NCI-H1048 (cell line): ENCODE data around the gene RNF144A.
A peak's percentile ranks its signal among the peaks of the same experiment; 100 is the strongest.

Source experiments
- DNase-seq: peaks from one replicate; lab custom pipeline; 2025; lab: John Stamatoyannopoulos, UW

RNF144A gene

DNA sequence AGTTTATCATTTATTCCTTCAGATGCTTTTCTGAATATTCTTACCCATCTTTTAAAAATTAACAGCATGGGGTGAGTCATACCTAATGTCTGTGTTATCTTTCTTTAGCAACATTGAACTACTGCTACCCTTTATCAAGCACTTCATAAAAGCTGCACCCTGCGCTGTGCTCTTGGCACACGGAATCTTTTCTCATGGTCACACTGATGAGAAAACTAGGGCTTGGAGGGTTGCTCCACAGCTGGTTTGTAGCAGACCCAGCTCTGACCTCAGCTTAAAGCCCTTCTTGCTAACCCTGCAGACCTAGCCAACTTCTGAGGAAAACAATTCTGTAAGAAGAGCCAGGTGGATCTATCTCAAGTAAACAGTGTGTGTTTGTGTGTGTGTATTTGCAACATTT is 106.3 kb downstream of the RNF144A start:
- DNase-seq, result no peak

DNA sequence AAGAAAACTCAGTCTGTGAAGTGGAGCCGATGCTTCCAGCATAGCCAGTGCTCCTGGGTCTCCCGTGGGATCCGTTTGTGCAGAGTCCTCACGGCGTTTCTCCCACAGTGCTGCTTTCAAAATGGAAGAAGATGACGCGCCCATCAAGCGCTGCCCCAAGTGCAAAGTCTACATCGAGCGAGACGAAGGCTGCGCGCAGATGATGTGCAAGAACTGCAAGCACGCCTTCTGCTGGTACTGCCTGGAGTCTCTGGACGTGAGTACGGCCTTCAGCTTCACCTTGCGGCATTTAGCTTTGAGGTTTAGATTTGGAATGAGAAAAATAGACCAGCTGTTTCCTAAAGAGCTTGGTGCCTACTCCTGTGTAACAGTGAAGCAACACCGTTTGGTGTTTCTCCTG is 107.0 kb downstream of the RNF144A start:
- DNase-seq, result no peak

DNA sequence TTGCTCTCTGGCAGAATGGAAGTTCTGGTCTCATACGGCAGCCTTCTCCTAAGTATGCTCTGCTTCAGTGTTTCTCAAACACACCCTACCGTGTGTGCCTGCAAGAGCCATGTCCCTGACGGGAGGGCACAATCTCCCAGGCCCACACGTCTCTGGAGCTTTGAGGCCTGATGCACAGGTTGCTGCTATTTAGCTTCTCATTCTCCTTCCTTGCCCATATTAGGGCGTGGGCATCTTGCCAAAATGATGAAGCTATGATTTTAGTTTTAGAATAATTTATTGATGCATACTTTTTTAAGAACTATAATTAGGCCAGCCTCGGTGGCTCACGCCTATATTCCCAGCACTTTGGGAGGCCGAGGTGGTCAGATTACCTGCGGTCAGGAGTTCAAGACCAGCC is 107.9 kb downstream of the RNF144A start:
- no peak for DNase-seq

DNA sequence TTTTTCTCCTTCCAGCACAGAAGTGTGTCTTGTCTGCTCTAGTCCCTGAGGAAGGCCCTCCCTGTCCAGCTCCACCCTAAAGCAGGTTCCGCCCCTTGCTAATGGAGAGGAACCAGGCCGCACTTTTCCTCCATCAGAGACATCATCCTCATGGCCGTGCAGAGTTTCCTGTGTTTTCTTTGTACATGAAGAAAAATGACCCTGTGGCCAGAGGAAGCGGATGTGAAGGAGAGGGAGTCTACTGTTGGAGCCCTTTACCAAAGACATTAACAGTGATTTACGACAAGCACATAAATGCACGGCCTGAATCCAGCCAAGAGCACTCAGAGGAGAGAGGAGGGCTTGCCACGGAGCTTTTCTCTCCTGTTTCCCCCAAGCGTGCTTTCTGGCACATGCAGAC is 109.5 kb downstream of the RNF144A start:
- DNase-seq, result no peak

DNA sequence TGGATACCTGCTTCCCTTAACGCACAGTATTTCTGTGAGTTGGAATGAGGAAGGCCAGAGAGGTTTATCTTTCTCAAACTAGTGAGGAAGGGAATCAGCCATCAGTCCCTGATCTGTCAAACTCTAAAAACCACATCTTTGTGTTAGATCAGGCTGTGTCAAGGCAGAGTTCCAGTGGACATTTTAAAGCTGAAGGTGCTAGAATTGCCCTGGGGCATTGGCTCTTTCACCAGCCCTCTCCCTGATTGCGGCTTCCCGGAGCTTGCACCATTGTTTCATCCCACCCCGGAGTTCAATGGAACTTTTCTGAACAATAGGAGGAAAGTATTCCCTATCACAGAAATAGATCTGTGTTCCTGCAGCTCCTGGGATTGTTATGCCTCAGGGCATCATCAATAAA is 110.2 kb downstream of the RNF144A start:
- DNase-seq, result no peak

DNA sequence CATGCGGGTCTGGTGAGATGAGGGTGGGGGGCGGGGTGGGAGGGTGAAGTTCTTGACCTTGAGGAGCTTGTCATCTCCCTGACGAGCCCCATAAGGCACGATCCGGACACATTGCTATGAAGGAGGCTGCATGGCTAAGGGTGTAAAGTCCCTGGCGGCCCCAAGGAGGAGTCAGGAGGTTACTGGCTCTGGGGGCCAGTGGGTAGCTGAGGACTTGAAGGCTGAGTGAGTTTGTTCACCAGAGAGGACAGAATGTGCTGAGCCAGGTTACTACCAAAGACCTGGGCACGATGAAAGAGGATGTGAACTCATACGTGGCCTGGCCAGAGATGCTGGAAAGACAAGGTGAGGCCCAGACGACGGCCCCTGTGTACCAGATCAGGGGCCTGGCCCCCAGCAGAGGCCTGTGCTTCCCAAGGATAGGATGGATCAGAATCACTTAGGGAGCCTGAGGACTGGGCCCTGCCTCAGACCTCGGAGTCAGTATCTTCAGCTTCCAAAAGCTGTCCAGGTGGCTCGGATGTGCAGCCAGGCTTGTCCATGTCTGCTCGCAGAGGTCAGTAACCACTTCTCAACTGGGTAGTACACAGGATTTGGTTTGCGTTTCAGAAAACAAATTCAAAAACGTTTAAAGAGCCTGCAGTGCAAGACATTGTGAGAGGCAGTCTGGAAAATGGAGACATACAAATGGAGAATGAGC is 110.9 kb downstream of the RNF144A start:
- no peak for DNase-seq

DNA sequence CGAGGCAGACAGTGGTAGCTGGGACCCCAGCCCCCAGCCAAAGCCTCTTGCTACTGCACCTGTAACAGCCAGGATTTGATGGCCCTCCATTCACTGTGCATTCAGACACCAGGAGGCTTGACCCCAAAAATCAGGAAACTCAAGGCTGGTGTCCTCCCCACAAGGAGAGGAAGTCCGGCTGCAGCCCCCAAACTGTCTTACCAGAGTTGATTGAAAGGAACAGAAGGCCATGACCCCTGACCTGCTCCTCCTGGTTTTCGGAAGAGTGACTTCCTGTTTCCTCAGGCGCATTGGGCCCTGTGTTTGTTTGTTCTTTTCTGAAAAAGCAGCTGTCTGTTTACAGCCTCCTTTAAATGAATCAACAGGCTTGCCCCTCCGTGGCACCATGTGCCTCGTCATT is 111.6 kb downstream of the RNF144A start:
- no peak for DNase-seq

DNA sequence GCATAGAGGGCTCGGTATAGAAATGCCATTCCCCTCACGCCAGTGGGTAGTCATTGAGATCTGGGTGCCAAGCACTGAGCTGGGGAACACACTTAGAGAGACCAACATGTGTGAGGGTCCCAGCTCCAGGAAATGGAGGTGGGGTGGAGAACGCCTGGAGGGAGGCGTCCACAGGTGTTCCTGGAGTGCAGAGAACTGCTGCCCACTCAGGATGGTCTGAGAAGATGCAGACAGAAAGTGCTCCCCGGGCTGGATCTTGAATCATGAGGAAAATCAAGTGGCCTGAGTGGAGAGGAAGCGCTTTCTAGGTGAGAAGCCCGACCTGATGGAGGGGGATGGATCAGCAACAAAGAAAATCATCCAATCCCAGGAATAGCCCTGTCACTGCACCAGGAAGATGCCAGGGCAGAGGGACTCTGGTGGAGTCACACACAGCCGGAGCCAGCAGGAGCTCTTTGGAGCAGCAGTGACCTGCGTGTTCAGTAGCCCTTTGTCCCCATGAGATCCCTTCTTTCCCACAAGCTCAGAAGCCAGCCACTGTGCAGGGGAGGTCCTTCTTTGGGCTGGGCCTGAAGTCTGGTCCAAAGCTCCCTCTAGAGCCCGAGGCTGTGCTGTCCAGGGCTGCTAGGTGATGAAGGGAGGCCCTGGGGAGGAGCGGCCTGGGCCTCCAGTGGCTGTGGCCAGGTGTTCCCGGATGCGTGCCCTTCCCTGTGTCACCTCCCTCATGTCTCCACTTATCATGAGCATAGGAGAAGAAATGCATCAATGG is 112.3 kb downstream of the RNF144A start:
- no peak for DNase-seq

DNA sequence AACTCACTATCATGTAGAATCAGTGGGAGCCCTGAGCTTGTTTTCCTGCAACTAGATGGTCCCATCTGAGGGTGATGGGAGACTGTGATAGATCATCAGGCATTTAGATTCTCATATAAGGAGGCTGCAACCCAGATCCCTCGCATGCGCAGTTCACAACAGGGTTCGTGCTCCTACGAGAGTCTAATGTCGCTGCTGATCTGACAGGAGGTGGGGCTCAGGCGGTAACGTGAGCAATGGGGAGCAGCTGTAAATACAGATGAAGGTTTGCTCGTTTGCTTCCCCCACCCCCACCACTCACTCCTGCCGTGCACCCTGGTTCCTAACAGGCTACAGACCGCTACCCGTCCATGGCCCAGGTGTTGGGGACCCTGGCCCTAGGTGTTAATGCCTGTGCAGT is 113.6 kb downstream of the RNF144A start:
- DNase-seq, result no peak

DNA sequence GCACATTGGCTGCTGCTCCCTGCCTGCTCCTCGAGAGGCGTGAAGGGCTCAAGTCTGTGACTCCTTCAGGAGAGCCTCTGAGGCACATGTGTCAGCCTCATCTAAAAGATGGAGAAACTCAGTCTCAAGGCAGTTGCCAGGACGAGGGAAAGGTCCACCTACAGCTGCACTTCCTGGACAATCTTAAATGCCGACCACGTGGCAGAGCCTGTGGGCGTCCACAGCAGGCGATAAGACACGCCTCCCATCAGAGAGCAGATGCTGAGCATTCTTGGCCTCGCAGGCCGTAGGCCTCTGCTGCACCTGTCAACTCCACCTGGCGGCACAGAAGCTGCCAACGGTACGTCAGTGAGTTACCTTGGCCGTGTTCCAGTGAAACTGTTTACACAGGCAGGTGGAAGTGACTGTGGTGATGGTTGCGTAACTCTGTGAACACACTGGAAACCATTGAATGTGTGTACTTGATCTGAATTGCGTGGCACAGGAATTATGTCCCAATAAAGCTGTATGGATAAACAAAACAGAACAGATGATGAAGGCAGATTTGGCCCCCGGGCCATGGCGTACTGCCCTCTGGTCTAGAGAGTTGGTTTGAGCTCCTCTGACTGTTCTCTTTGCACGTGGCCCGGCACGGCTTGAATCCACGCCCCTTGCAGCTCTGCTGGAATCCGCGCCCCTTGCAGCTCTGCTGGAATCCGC is 114.5 kb downstream of the RNF144A start:
- DNase-seq, result peak; percentile 93

DNA sequence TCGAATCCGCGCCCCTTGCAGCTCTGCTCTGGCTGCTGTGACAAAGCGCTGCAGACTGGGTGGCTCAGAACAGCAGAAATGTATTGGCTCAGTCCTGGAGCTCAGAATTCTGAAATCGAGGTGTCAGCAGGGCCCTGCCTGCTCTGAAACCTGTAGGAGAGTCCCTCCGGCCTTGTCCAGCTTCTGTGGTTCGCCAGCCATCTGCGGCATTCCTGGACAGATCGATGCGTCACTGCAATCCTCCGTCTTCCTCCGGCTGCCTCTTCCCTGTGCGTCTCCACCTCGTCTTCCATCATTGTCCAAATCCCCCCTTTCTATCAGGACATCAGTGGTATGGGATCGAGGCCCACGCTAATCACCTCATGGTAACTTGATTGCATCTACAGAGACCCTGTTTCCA is 115.2 kb downstream of the RNF144A start:
- DNase-seq, result no peak

DNA sequence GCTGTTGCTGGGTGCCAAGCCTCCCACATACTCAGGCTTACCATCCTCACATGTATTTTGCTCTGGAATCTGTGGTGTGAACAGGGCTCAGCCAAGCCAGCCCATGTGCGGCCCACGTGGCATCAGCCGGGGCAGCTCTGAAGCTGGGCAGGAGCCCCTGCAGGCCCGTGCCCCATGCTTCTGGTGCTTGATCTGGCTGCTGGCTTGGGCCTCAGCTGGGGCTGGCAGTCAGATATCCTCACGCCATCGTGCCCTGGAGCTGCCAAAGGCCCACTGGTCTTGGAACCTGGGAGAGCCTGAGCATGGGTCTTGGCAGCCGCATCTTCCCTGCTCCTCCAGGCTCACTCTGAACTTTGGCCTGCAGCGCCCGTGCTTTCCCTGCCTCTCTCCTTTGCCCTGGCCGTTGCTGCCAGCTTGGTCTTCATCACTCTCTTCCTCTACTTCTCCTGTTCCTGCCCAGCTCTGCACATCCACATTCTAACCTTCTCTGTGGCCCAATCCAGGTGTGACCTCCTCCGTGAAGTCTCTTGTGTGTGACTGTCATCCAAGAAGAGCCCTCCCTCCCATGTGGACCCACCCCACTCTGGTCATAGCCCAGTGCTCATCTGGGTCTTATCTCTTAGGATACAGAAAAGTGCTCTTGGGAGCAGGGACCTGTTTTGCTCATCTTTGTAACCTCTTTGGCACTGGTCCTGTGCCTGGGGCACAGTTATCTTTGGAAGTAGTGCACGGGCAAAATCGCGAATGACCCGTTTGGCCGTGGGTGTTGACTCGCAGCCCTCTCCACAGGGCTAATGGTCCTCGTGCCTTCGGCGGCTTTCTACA is 116.1 kb downstream of the RNF144A start:
- no peak for DNase-seq

DNA sequence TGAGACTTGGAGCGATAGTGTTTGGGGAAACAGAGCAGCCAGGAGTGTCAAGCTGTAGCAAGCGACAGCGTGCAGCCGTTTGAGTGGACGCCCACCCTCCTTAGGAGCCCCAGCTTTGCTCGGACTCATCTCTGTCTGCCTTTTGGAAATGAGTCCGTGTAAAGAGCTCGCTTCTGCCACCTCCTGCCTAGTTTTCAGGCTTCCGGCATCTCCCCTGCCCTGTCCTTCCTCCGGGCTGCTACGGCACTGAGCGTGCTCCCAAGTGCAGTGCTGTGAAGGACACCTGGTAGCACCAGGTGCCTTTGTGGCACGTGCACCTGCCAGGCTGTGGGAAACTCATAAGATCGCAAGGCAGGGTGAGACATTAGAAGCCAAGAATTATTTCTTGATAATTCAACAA is 117.1 kb downstream of the RNF144A start:
- DNase-seq, result no peak

DNA sequence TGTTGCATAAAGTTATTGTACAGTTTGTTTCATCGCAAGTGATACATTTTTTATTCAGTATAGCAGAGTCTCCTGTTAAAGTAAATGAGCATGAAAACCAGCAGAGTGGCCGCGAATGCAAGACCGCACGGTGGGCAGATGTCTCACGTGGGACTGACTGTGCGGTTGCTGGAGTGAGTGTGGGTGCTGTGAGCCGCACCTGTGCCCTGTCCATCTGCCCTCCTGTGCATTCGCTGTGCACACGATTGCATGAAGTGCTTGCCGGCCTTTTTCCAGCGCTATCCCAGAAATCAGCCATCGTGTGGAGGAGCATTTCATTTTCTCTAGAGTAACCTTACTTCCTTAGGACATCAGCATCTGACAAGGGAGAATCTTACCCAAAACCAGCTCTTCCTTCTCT is 118.7 kb downstream of the RNF144A start:
- no peak for DNase-seq

DNA sequence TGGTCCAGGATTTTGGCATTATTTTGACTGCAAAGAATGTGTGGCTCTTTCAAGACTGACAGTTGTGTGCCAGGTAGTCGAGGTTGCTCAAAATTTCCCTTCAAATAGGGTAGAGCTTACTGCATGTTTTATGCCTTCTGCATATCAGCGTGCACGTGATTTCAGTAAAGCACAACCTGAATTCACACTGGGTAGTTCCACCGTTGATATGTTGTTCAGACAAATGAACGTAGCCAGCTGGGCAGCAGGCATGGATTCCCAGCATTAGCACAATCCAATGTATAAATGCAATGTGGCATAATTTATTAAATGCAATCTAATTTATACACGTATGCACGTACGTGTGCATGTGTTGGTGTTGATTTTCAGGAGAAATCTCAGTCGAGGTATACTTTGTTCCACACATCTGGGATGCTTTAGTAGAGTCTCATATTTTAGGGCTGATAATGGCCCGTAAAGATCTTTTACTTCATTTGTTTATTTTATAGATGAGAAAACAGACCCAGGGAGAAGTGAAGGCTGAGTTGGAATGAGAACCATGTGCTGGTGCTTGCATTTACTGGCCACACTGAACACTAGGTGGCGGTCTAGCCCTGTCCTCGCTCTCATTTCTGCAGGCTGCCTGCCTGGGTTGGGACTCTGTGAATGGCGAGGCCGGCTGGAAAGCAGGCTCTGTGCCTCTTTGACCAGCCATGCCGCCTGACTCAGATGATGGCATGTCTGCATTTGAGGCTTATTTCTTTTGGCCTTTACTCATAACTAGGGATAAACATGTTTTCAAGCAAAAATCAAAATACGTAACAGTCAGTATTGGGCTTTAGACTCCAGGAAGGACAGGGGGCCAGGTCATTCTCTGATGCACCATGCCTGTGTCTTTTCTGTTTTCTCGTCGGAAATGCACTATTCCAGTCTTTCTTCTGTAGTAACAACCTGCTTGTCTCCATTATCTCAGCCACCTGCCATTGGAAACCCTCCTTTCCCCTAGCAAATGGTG is 120.4 kb downstream of the RNF144A start:
- DNase-seq, result peak; percentile 13

DNA sequence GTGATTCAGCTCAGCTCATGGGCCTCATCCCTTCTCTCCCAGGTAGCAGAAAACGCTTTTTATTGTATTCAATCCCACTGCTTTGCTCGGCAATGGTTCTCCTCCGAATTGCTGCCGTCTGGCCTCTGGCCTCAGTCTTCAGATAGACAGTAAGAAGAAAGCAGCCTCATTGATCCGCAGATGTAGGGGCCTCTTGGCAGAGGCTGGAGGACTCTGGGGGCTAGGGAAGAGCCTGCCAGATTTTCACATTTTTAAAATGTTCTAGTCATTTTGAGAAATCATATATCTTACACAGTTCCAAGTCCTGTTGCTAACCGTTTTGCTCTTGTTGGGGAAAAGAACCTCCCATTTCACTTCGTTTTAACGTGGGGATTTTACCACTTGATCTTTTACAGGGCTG is 123.3 kb downstream of the RNF144A start:
- DNase-seq, result no peak

DNA sequence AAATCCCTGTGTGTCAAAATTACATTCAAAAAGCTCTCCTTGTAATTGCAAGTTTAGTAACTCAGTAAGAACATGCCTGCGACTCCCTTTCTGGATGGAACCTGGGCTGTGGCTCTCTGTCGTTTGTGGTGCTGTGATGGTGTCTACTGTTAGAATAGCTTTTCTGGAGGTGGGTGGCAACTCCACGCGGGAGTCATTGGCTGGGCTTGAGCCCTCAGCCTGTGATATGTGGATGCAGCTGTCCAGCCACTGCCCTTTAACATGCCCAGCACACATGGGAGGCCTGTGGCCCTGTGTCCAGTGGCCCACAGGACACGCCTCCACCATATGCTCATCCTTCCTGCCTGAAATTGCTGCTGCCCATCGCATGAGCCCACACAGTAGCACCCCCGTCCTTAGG is 124.2 kb downstream of the RNF144A start:
- DNase-seq, result no peak

DNA sequence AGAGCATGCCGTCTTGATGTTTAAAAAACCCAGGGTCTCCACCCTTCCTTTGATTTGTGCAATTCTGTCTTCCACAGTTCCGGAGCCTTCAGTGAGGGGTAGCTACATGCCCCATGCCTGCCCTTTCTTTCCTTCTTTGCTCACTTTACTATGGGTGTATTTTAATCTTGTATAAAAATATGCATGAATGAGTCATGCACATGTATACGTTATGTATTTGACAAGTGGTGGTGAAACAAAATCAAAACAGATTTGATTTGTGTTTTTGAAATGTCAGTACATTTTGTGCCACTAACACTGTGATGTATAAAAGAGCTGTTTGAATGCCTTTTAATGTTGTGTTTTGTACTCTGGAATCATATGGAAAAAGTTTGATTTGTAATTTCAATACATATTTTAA is 126.5 kb downstream of the RNF144A start:
- no peak for DNase-seq

DNA sequence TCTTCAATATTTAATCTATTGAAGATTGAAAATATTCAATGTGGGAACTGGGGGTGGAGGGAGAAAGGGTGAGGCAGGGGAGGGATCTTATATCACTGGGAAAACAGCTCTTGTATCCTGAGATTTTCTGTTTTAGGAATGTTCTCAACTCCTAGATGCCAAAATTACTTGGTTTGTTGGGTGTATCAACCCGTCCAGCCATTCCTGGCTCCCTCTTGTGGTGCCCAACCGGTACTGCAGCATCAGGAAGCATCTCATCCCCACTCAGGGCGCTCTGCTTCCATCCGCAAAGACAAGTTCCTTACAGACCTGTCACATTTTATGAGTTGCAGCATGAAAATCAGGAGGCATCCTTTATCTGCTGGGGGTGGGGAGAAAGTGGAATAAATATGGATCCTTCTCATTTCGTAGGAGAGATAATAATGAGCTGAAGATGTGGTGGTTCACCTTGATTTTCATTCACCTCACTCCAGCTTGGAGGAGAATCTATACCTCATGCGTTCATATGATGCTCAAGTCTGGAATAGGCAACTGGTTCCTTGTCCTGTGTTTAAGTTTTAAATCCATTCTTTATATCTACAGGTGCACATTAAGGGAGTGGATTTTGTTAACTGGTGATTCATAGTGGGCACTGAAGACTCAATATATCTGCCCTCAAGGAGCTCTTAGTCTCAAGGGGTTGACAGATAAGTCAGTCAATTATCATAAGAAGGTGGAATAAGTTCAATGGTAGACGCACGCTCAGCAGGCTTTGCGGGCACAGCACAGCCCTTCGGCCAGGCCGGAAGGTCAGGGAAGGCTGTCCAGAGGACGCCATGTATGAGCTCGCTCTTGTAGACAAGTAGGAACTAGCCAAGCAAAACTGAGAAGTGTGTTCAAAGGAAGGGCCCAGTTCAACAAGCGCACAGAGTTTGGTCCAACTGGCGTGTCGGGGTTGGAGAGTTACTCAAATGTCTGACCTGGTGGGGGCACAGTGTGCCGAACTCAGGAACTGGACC is 127.3 kb downstream of the RNF144A start:
- no peak for DNase-seq
